Measurements from ENCODE around the gene LRIG2.
A peak's percentile ranks its signal among the peaks of the same experiment; 100 is the strongest.
"Not testable (repeated sequence)": the region's sequence is repeated elsewhere in the genome, so short reads cannot be mapped to it uniquely, and the experiment has no call there.

The LRIG2 gene

DNA sequence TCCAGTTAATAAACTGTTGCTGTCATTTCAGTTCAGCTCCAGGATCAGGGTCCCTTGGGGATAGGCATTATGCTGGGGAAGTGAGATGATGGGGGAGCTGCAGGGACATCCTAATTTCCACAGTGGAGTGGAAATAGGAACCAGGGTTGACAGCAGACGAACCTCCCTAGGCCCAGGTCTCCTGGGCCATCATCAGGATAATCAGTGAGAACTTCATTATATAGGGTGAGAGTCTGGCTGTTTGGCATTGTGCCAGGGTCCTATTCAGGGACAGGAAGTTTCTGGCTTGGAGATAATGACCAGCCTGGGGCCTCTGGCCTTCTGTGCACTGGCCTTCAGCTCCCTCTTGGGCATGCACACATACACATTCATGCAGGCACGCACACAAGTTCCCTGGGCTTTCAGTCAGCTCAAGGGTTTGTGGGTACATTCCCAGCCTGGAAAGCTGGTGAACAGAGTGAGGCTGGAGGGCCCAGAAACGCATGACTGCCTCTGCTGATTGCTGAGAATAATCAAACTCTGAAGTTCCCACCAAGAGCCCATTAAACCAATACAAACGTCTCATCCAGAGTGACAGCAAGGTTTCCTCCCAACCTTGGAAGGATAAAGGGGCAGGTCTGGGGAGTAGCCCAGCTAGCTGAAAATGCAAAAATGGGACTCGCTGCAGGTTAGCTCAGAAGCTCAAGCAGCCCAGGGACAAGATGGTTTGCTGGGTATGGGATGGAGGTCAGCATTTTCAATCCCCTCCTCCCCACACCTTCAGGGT is 13.9 kb upstream of the LRIG2 start:
- DNase-seq, result peak; percentile 22

- DNase-seq, result not testable (repeated sequence)
These were observed 9.5 kb upstream of the LRIG2 start for GRCh38 chr1:113063456-113063855.

- DNase-seq, result no peak
These were observed 749 bp upstream of the LRIG2 start for GRCh38 chr1:113072141-113072756.

GRCh38 chr1:113073479-113073950 is 517 bp downstream of the LRIG2 start:
- DNase-seq, result peak; percentile 69

DNA sequence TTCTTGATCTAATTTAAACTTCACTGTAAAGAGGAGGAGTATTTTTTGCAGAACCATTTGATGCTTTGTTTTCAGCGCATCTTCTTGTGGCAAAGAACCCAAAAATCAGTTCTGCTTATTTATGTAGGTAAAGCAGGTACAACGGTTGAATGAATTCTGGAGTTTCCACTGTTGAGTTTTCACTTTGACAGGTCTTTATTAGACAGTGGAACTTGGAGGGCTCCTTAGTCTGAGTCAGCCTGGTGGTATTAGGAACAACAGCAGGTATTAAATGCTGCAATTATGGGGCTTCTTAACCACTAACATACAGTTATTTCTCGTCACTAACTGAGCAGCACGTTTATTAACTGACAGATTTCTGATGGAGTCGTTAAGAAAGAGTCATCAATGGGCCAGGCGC is 1.2 kb downstream of the LRIG2 start:
- DNase-seq, result no peak

DNA sequence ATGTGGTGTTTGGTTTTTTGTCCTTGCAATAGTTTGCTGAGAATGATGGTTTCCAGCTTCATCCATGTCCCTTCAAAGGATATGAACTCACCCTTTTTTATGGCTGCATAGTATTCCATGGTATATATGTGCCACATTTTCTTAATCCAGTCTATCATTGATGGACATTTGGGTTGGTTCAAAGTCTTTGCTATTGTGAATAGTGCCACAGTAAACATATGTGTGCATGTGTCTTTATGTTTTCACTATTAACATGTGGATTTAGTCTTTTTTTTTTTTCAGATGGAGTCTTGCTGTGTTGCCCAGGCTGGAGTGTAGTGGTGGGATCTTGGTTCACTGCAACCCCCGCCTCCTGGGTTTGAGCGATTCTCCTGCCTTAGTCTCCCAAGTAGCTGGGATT is 5.0 kb downstream of the LRIG2 start:
- not testable (repeated sequence) for DNase-seq

DNA sequence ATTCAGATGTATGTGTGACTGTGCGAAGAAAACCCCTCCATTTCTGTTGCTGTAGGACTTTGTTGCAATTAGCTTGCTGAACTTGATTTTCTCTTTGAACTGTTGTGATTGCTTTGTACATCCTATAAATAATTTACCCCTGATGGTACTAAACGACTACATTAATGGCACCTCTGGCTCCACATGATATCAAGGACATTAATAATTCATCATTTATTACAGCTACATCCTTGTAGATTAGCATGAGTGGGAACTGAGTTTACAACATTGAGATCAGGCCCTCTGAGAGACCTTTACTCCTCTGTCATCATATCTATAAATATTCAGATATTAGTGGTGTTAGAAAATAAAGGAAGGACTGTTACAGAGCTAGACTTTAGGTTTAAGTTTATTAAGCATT is 13.5 kb downstream of the LRIG2 start:
- no peak for DNase-seq

DNA sequence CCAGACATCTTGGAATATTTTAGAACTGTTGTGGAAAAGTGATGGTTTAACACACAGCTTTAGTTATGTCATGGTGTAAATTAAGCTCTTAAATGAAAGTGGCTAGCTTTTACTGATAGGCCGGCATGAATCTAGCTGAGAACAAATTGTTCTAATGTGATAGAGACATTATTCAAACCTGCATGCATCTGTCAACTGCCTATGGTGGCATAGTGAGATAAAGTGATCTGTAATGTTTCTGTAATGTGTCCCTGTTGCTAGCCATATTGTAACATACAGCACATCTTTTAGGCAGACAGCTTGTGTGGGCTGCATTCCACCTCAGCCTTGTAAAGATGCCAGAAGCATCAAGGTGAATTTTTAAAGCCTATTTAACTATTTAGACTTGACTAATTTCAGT is 16.0 kb downstream of the LRIG2 start:
- DNase-seq, result no peak

GRCh38 chr1:113090051-113090450 is 17.1 kb downstream of the LRIG2 start:
- no peak for DNase-seq

GRCh38 chr1:113091988-113092594 is 19.1 kb downstream of the LRIG2 start:
- no peak for DNase-seq

DNA sequence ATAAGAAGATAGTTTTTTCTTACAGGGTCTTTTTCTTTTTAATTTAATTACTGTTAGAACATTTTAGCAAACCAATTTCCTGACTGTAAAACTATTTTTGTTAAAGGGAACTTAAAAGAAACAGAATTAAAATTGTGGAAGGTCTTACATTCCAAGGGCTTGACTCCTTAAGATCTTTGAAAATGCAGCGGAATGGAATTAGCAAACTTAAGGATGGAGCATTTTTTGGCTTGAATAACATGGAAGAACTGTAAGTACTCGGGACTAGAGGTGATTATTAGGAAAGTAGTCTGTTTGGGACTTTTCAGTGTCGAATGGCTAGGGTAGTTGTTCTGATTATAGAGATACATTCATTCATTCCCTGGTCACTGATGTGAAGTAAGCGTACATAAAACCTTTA is 21.5 kb downstream of the LRIG2 start:
- no peak for DNase-seq

GRCh38 chr1:113095790-113096455 is 22.9 kb downstream of the LRIG2 start:
- no peak for DNase-seq

DNA sequence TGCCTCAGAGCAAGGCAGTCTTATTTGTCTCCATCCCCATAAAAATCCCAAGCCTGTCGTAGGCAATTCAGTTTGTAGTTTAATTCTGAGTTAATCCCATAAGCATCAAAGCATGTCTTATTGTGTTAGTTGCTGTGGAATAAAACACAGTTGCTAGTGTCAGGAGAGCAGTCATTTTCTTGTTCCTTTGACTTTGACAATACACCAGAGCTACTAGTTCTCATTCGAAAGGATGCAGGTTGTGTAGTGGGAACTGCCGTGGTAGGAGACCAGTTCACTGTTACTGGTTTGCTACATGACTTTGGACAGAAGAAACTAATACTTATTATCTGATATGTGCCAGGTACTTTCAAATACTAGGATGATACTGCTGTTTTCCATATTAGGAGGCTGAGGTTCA is 23.5 kb downstream of the LRIG2 start:
- DNase-seq, result no peak

GRCh38 chr1:113101588-113101987 is 28.6 kb downstream of the LRIG2 start:
- DNase-seq, result no peak

- no peak for DNase-seq
These were observed 30.1 kb downstream of the LRIG2 start for GRCh38 chr1:113103048-113103447.

GRCh38 chr1:113103977-113104376 is 31.0 kb downstream of the LRIG2 start:
- no peak for DNase-seq

DNA sequence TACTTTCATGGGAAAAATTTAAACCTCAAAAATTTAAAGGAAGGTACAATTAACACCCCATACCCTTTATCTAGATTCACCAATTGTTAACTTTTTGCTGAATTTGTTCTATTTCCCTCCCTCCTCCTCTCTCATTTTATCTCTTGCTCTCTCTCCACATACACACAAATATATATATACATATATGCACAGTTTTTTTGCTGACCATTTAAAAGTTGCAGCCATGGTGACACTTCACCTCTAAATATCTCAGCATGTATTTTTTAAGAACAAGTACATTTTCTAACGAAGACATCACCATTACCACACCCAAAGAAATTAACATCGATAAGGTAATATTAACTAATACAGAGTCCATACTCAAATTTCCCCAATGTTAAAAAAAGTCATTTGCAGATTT is 33.9 kb downstream of the LRIG2 start:
- no peak for DNase-seq

DNA sequence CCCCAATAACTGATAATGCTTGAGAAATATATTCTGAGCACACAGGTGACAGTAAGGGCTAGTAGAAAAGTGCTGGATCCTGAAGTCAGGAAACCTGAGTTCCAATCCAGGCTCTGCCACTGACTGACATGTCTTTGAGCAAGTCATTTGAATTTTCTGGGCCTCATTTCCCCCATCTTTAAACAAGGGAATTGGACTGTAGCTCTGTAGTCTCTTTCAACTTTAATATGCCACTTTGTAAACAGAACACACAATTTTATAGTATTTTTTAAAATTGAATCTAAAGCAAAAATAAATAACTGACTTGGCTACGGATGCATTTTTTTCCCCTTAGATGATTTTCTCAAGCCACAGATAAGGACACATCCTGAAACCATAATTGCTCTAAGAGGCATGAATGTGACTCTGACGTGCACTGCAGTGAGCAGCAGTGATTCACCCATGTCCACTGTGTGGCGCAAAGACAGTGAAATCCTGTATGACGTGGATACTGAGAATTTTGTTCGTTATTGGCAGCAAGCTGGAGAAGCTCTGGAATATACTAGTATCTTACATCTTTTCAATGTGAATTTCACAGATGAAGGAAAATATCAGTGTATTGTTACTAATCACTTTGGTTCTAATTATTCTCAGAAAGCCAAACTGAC is 37.0 kb downstream of the LRIG2 start:
- peak; percentile 20 for DNase-seq

- DNase-seq, result no peak
These were observed 45.3 kb downstream of the LRIG2 start for GRCh38 chr1:113118266-113118665.

DNA sequence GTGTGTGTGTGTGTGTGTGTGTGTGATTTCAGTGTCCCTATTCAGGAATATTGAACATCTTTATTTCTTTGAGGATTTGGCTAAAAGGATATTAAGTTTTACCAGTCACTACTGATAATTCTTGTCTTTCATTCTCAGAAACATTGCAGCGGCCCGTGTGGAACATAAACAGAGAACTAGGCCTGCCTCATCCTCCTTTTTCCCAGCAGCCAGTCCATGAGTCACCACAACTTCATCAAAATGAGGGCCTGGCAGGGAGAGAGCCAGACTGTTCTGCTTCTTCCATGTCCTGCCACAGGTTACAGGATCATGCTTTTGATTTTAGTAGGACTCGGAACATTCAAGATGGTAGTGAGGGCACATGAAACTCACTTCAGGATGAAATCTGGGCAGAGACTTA is 50.7 kb downstream of the LRIG2 start:
- no peak for DNase-seq

- DNase-seq, result no peak
These were observed 51.4 kb downstream of the LRIG2 start for GRCh38 chr1:113124366-113124765.

DNA sequence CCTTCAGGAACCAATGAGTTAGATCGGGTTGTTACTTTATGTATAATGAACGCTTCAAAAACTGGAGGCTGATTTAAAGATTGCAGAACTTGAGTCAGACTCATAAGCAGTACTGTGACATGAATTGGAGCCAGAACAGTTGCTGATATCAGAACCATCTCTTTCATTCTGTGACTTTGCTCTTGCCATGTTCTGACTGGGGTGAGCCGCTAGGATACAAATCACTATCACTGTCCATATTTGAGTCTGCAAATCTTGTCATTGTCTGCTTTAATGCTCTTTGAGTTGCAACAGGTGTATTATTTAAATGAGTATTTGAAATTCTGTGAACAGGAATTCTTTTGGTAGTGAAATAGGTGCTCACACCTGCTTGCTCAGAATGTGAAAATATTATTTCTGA is 52.5 kb downstream of the LRIG2 start:
- DNase-seq, result no peak

GRCh38 chr1:113126207-113126606 is 53.2 kb downstream of the LRIG2 start:
- no peak for DNase-seq
